Endothelial cell of umbilical vein (primary cell): ENCODE results near the gene ZFYVE21. TPM values are rescaled to one million over a fixed set of nuclear protein-coding genes. Genes with fewer than 3 reads are reported as not detected.

Source experiments
- BruUV-seq: library from RNA; stranded (reverse); fragments of 400-500 nt; replicated peaks from 2 replicates; lab custom pipeline; 2021; lab: Mats Ljungman, UMichigan
- CTCF ChIA-PET: fragments of 300-600, 350-600 bp; sonication (Branson Sonifier 250); formaldehyde crosslinking; loops from one replicate; lab custom pipeline; 2021; ENCODE audit warnings: antibody characterized with exemption, inconsistent platforms; lab: Charles Lee
- POLR2A ChIA-PET: fragments of 300-600, 350-600 bp; sonication (Branson Sonifier 250); formaldehyde crosslinking; loops from one replicate; lab custom pipeline; 2021; ENCODE audit warnings: antibody characterized with exemption, inconsistent platforms; lab: Charles Lee
- DNase-seq: peaks from one replicate; pipeline ENCODE4 v3.0.0-alpha.2; 2011; ENCODE audit warnings: low read depth, low spot score
- FAIRE-seq: peaks from 2 replicates; lab custom pipeline; 2011; peaks lifted over from hg19 to GRCh38; lab: Jason Lieb, UNC
- H2AFZ ChIP-seq: 2 replicates; pipeline ENCODE4 v1.6.0; 2012; ENCODE audit warnings: low read depth, low read length, control low read depth, inconsistent platforms
- H3K27ac ChIP-seq: 2 replicates; pipeline ENCODE4 v1.5.1; 2011; ENCODE audit warnings: low read depth, mild to moderate bottlenecking, control low read depth, low read length, moderate library complexity; ENCODE audit not compliant: insufficient read depth
- H3K27me3 ChIP-seq, 2 experiments: 2 replicates each; pipeline versions ENCODE4 v1.6.0 to v1.6.1; 2011; ENCODE audit warnings: low read length in 2 of 2, mixed read lengths in 1 of 2; ENCODE audit not compliant: control insufficient read depth in 2 of 2, insufficient read depth in 2 of 2
- H3K36me3 ChIP-seq, 2 experiments: 2 replicates in 1 of 2; 3 replicates in 1 of 2; pipeline ENCODE4 v1.5.1; 2011; ENCODE audit warnings: low read length in 2 of 2, mild to moderate bottlenecking in 1 of 2, moderate library complexity in 1 of 2; ENCODE audit not compliant: control insufficient read depth in 2 of 2, insufficient read depth in 2 of 2; ENCODE audit errors: extremely low read depth in 1 of 2
- H3K4me1 ChIP-seq: 3 replicates; pipeline ENCODE4 v1.5.1; 2011; ENCODE audit warnings: mild to moderate bottlenecking, low read length; ENCODE audit not compliant: control insufficient read depth, insufficient read depth; ENCODE audit errors: extremely low read depth
- H3K4me2 ChIP-seq: 2 replicates; pipeline ENCODE4 v1.6.1; 2011; ENCODE audit warnings: low read length, control low read depth, mixed read lengths; ENCODE audit not compliant: insufficient read depth
- H3K4me3 ChIP-seq, 3 experiments: fragments of 200-600 bp in 1 of 3; sonication (generic), shearing (Covaris generic) in 1 of 3; replicated peaks in 1 of 3; 2 replicates each; pipeline ENCODE4 v1.5.1; 2011 to 2016; ENCODE audit warnings: control low read depth in 3 of 3, low read length in 3 of 3, mild to moderate bottlenecking in 2 of 3, inconsistent platforms in 1 of 3, low read depth in 1 of 3, moderate library complexity in 1 of 3; ENCODE audit not compliant: insufficient read depth in 1 of 3
- H3K79me2 ChIP-seq: 2 replicates; pipeline ENCODE4 v1.6.0; 2012; ENCODE audit warnings: low read length, inconsistent platforms; ENCODE audit not compliant: control insufficient read depth, insufficient read depth
- H3K9ac ChIP-seq: replicated peaks from 2 replicates; pipeline ENCODE3; 2011; ENCODE audit warnings: low read length, control low read depth; ENCODE audit not compliant: insufficient read depth; ENCODE audit errors: extremely low read depth
- H3K9me1 ChIP-seq: replicated peaks from 3 replicates; pipeline ENCODE4 v1.6.0; 2011; ENCODE audit warnings: mild to moderate bottlenecking, low read length; ENCODE audit not compliant: control insufficient read depth, insufficient read depth; ENCODE audit errors: extremely low read depth
- H3K9me3 ChIP-seq: replicated peaks from 2 replicates; pipeline ENCODE4 v1.5.1; 2012; ENCODE audit warnings: low read length, inconsistent platforms; ENCODE audit not compliant: control insufficient read depth, insufficient read depth
- H4K20me1 ChIP-seq: replicated peaks from 2 replicates; pipeline ENCODE3; 2011; ENCODE audit warnings: mild to moderate bottlenecking, low read length; ENCODE audit not compliant: control insufficient read depth, insufficient read depth; ENCODE audit errors: extremely low read depth
- EZH2 ChIP-seq: IDR thresholded peaks from 2 replicates; pipeline ENCODE4 v1.6.1; 2012; ENCODE audit warnings: borderline replicate concordance, low read depth, mild to moderate bottlenecking, moderate library complexity, low read length, inconsistent platforms; ENCODE audit not compliant: severe bottlenecking
- FOS ChIP-seq: IDR thresholded peaks from 2 replicates; pipeline ENCODE4 v1.6.1; 2011; ENCODE audit warnings: mild to moderate bottlenecking, low read length, moderate library complexity, borderline replicate concordance; ENCODE audit not compliant: insufficient read depth
- GATA2 ChIP-seq: IDR thresholded peaks from 2 replicates; pipeline ENCODE4 v1.7.0; 2011; ENCODE audit warnings: low read depth, mild to moderate bottlenecking, moderate library complexity, mixed read lengths, low read length; ENCODE audit not compliant: insufficient read length, insufficient read depth
- JUN ChIP-seq: IDR thresholded peaks from 2 replicates; pipeline ENCODE4 v1.6.1; 2011; ENCODE audit warnings: borderline replicate concordance, low read depth; ENCODE audit not compliant: insufficient read length, insufficient read depth
- MYC ChIP-seq: IDR thresholded peaks from one replicate; pipeline ENCODE4 v1.6.1; 2011; ENCODE audit warnings: mild to moderate bottlenecking, low read depth, low read length
- POLR2A ChIP-seq: IDR thresholded peaks from 2 replicates; pipeline ENCODE4 v1.6.1; 2012; ENCODE audit warnings: low read depth, mild to moderate bottlenecking, control low read depth, low read length
- POLR2AphosphoS5 ChIP-seq: IDR thresholded peaks from 2 replicates; pipeline ENCODE4 v1.6.1; 2012; ENCODE audit warnings: low read depth, mild to moderate bottlenecking, control low read depth, low read length, moderate library complexity; ENCODE audit not compliant: insufficient read depth
- dilution Hi-C: fragments of 300-500 bp; cut with MboI; formaldehyde crosslinking; loops from one replicate; pipeline ENCODE4 v1.15.0; 2019; ENCODE audit warnings: low sequenced_read_pairs; ENCODE audit not compliant: extremely low pct_ligation_motif_present
- intact Hi-C: fragments of 100-400 bp; cut with micrococcal nuclease; formaldehyde crosslinking; loops from one replicate; pipeline ENCODE4 v1.10.0; 2022
- polyA plus RNA-seq, 4 experiments: library from polyadenylated mRNA; depleted of rRNA in 3 of 4; stranded (reverse) in 3 of 4; unstranded in 1 of 4; fragments of >200 nt; gene quantifications; 2 replicates each; pipeline versions ENCODE4 v1.2.1 to v1.2.3, GENCODE V29; 2011 to 2012; ENCODE audit warnings: missing spikeins in 1 of 4
- total RNA-seq: library from RNA; stranded (reverse); gene quantifications from 2 replicates; pipeline ENCODE4 v1.2.3, GENCODE V29; 2021
- TF ChIP-seq, protein P1 (sequence below), 2 donors: IDR thresholded peaks; 1 replicate in 1 of 2; 2 replicates in 1 of 2; pipeline ENCODE4 v1.5.1; 2011; ENCODE audit warnings: low read length in 2 of 2, mild to moderate bottlenecking in 2 of 2, moderate library complexity in 2 of 2, control low read depth in 1 of 2, inconsistent platforms in 1 of 2, low read depth in 1 of 2; ENCODE audit not compliant: insufficient read depth in 1 of 2; ENCODE audit errors: extremely low read depth in 1 of 2
- TF ChIP-seq, protein P2 (sequence below): IDR thresholded peaks from 2 replicates; pipeline ENCODE4 v1.6.1; 2011; ENCODE audit not compliant: insufficient read depth, insufficient read length

ZFYVE21 gene
- total and polyA plus RNA-seq, 2 donors (not counting 3 experiments of a cell fraction or from before 2014, with no cell fraction given): 54.5 to 98.3 TPM

DNA sequence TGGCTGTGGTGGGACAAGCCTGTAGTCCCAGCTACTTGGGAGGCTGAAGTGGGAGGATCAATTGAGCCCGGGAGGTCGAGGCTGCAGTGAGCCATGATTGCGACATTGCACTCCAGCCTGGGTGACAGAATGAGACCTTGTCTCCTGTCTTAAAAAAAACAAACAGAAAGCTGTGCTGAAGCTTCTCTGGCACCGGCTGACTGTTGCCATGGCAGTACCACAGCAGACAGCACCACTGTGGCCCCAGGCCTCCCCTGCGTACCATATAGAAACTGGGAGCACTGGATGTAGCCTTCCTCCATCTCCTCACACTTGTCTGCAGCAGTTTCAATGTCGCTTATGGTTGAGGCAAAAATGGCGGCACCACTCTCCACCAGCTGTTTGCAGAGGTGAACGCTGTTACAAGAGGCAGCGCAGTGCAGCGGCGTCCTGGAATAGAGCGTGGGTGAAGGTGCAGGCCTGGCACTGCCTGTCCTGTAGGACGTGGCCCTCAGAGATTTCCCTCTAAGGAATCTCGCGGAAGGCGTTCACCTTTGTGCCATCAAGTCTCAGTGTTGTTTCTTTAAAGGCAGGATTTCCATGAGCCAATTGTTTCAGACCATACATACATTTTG lies 21.9 kb downstream of the ZFYVE21 start:
- Histone ChIP-seq H3K4me2 (no peak overlapping the region), H3K4me1 (peaks cover 14% of the 10 kb centered on the region), H3K79me2 (no peaks in the 10 kb centered on the region), H3K27ac (no peak overlapping the region), H3K9me3 (no peaks in the 10 kb centered on the region), H3K9ac (no peak overlapping the region), H3K4me3 (no peak overlapping the region), H3K9me1 (no peaks in the 10 kb centered on the region), H3K27me3 (no peaks in the 10 kb centered on the region), H3K36me3 (peaks cover 0 to 32% of the 10 kb centered on the region in 2 experiments), H2AFZ (no peak overlapping the region), H4K20me1 (no peaks in the 10 kb centered on the region)
- no peak for FAIRE-seq
- DNase-seq: no peak
- dilution Hi-C loops: no loop called here
- POLR2A ChIA-PET: no interaction called here
- intact Hi-C loops: no loop called here
- TF ChIP-seq POLR2AphosphoS5: no peak
- TF ChIP-seq GATA2: no peak
- TF ChIP-seq, protein P1, sequence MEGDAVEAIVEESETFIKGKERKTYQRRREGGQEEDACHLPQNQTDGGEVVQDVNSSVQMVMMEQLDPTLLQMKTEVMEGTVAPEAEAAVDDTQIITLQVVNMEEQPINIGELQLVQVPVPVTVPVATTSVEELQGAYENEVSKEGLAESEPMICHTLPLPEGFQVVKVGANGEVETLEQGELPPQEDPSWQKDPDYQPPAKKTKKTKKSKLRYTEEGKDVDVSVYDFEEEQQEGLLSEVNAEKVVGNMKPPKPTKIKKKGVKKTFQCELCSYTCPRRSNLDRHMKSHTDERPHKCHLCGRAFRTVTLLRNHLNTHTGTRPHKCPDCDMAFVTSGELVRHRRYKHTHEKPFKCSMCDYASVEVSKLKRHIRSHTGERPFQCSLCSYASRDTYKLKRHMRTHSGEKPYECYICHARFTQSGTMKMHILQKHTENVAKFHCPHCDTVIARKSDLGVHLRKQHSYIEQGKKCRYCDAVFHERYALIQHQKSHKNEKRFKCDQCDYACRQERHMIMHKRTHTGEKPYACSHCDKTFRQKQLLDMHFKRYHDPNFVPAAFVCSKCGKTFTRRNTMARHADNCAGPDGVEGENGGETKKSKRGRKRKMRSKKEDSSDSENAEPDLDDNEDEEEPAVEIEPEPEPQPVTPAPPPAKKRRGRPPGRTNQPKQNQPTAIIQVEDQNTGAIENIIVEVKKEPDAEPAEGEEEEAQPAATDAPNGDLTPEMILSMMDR (IDR thresholded peaks at IDR 0.05; ENCODE audit: extremely low read depth in 1 of 2, insufficient read depth in 1 of 2, low read depth in 1 of 2, low read length in 2 of 2): no peak
- TF ChIP-seq, protein P2, sequence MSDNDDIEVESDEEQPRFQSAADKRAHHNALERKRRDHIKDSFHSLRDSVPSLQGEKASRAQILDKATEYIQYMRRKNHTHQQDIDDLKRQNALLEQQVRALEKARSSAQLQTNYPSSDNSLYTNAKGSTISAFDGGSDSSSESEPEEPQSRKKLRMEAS: no peak
- TF ChIP-seq FOS: no peak
- no peak for TF ChIP-seq POLR2A
- TF ChIP-seq MYC: no peak
- TF ChIP-seq EZH2: no peak
- no peak for TF ChIP-seq JUN
- BruUV-seq: no TSS peak
- CTCF ChIA-PET: no interaction called here
